K562 (cell line): ENCODE measurements around the gene BICD1. TPM values are rescaled to one million over a fixed set of nuclear protein-coding genes. Genes with fewer than 3 reads are reported as not detected.
"Not testable (repeated sequence)": the region's sequence is repeated elsewhere in the genome, so short reads cannot be mapped to it uniquely, and the experiment has no call there.

ENCODE experiments used
- ATAC-seq: fragments of 200-7000 bp; cut with Tn5 transposase; 3 replicates; pipeline ENCODE4 v1.9.1; 2020; ENCODE audit warnings: moderate library complexity
- BruUV-seq: library from RNA; stranded (reverse); fragments of 400-500 nt; replicated peaks from 2 replicates; lab custom pipeline; 2021; lab: Mats Ljungman, UMichigan
- CTCF ChIA-PET: fragments of 300-600 bp; formaldehyde crosslinking; extraction: SDS; loops from one replicate; lab custom pipeline; 2021; ENCODE audit warnings: low intra/inter-chr PET ratio; lab: Yijun Ruan, JAX
- POLR2A ChIA-PET: fragments of 300-600, 350-650 bp; sonication (Branson Sonifier 250); formaldehyde crosslinking; extraction: SDS; loops from one replicate; lab custom pipeline; 2021; ENCODE audit warnings: antibody characterized with exemption, inconsistent platforms; lab: Yijun Ruan, JAX
- DNase-seq, 4 experiments: peaks; one replicate each; pipeline versions ENCODE4 v3.0.0 to v3.0.0-alpha.2; 2011 to 2018; ENCODE audit warnings: low spot score in 3 of 4, mixed read lengths in 3 of 4; ENCODE audit errors: extremely low read depth in 1 of 4
- FAIRE-seq: peaks from 2 replicates; lab custom pipeline; 2011; peaks lifted over from hg19 to GRCh38; lab: Jason Lieb, UNC
- H2AFZ ChIP-seq: 2 replicates; pipeline ENCODE4 v1.6.0; 2011; ENCODE audit warnings: low read depth, low read length, control low read depth, inconsistent platforms
- H3K27ac ChIP-seq: fragments of 200-600 bp; 3 replicates; pipeline ENCODE4 v1.8.0; 2011; ENCODE audit warnings: low read depth, mild to moderate bottlenecking, control low read depth, inconsistent platforms, low read length, moderate library complexity, mixed read lengths; ENCODE audit errors: extremely low read depth
- H3K27me3 ChIP-seq, 2 experiments: fragments of 300-600 bp in 1 of 2; 2 replicates in 1 of 2; 3 replicates in 1 of 2; pipeline versions ENCODE4 v1.6.0 to v1.8.0; 2011; ENCODE audit warnings: inconsistent platforms in 2 of 2, low read length in 2 of 2, mild to moderate bottlenecking in 1 of 2, mixed read lengths in 1 of 2, moderate library complexity in 1 of 2; ENCODE audit not compliant: control insufficient read depth in 2 of 2, insufficient read depth in 2 of 2
- H3K36me3 ChIP-seq: fragments of 300-600 bp; 3 replicates; pipeline ENCODE4 v1.8.0; 2011; ENCODE audit warnings: mild to moderate bottlenecking, low read length, inconsistent platforms; ENCODE audit not compliant: control insufficient read depth, insufficient read depth
- H3K4me1 ChIP-seq, 2 experiments: fragments of 200-600 bp in 1 of 2; replicated peaks in 1 of 2; 2 replicates in 1 of 2; 3 replicates in 1 of 2; pipeline versions ENCODE4 v1.5.1 to v1.8.0; 2011; ENCODE audit warnings: inconsistent platforms in 2 of 2, low read length in 2 of 2, mild to moderate bottlenecking in 1 of 2, mixed read lengths in 1 of 2, moderate library complexity in 1 of 2; ENCODE audit not compliant: control insufficient read depth in 2 of 2, insufficient read depth in 2 of 2
- H3K4me2 ChIP-seq: 2 replicates; pipeline ENCODE4 v1.6.1; 2011; ENCODE audit warnings: low read length, control low read depth, inconsistent platforms, mixed read lengths; ENCODE audit not compliant: insufficient read depth
- H3K4me3 ChIP-seq: fragments of 200-600 bp; sonication (generic), shearing (Covaris generic); 2 replicates; pipeline ENCODE4 v1.5.1; 2016; ENCODE audit warnings: control low read depth, inconsistent platforms
- H3K79me2 ChIP-seq: fragments of 200-600 bp; 3 replicates; pipeline ENCODE4 v1.8.0; 2011; ENCODE audit warnings: low read length, inconsistent platforms; ENCODE audit not compliant: control insufficient read depth, insufficient read depth
- H3K9ac ChIP-seq, 2 experiments: 2 replicates each; pipeline versions ENCODE4 v1.6.0 to v1.6.1; 2011; ENCODE audit warnings: low read depth in 2 of 2, low read length in 2 of 2, control low read depth in 1 of 2, inconsistent platforms in 1 of 2, mild to moderate bottlenecking in 1 of 2, mixed read lengths in 1 of 2; ENCODE audit not compliant: insufficient read depth in 1 of 2
- H3K9me1 ChIP-seq: one replicate; pipeline ENCODE4 v1.6.0; 2011; ENCODE audit warnings: inconsistent platforms, mild to moderate bottlenecking, low read length, moderate library complexity; ENCODE audit not compliant: control insufficient read depth, insufficient read depth
- H3K9me3 ChIP-seq: replicated peaks from 2 replicates; pipeline ENCODE4 v1.5.1; 2011; ENCODE audit warnings: low read depth, low read length, inconsistent platforms; ENCODE audit not compliant: control insufficient read depth, insufficient read depth
- H4K20me1 ChIP-seq: replicated peaks from 2 replicates; pipeline ENCODE4 v1.6.1; 2011; ENCODE audit warnings: low read length, inconsistent platforms, mixed read lengths; ENCODE audit not compliant: control insufficient read depth, insufficient read depth
- ATF7 ChIP-seq: fragments of 450-650 bp; IDR thresholded peaks from 2 replicates; pipeline ENCODE4 v1.7.1; 2014; ENCODE audit warnings: mild to moderate bottlenecking, moderate library complexity
- BCOR ChIP-seq: fragments of 450-650 bp; IDR thresholded peaks from 2 replicates; pipeline ENCODE4 v1.6.1; 2016
- CCAR2 ChIP-seq: fragments of 200-400 bp; formaldehyde crosslinking; IDR thresholded peaks from 2 replicates; pipeline ENCODE4 v1.6.1; 2017; ENCODE audit warnings: mild to moderate bottlenecking, low read depth, low read length
- RNF2 ChIP-seq: sonication (generic); IDR thresholded peaks from 2 replicates; pipeline ENCODE4 v1.6.1; 2016
- U2AF1 ChIP-seq: fragments of 200-400 bp; formaldehyde crosslinking; optimal IDR thresholded peaks from 2 replicates; pipeline ENCODE3; 2017; ENCODE audit warnings: mild to moderate bottlenecking, low read depth, low read length, moderate library complexity
- ZBTB1 ChIP-seq: sonication (generic); formaldehyde crosslinking; IDR thresholded peaks from 2 replicates; pipeline ENCODE4 v1.8.1; 2023; ENCODE audit warnings: missing genetic modification reagents, low read depth, mild to moderate bottlenecking, borderline replicate concordance
- ZNF384 ChIP-seq: IDR thresholded peaks from 2 replicates; pipeline ENCODE4 v1.6.1; 2012; ENCODE audit warnings: low read depth, low read length, improper control_type of control experiment
- WGBS: fragments of 100-300 bp; shearing (Covaris generic); methylation state at CpG from one replicate; pipeline ENCODE4 v1.1.6; 2016; ENCODE audit warnings: low coverage, mixed read lengths; ENCODE audit not compliant: insufficient coverage; ENCODE audit errors: missing lambda C conversion rate; 5-methylcytosine and 5-hydroxymethylcytosine counted together
- in situ Hi-C: fragments of 300-500 bp; cut with MboI; formaldehyde crosslinking; loops from 4 replicates; pipeline ENCODE4 v1.15.0; 2018; ENCODE audit warnings: inconsistent platforms, mixed read lengths
- intact Hi-C: fragments of 100-400 bp; cut with micrococcal nuclease; formaldehyde crosslinking; loops from 2 replicates; pipeline ENCODE4 v1.14.2; 2022
- polyA plus RNA-seq, 8 experiments: library from polyadenylated mRNA; depleted of rRNA in 4 of 8; stranded (reverse) in 5 of 8; unstranded in 3 of 8; fragments of >200 nt; fragmentation: Nextera tagmentation in 2 of 8; fragmentation: Illumina TruSeq in 1 of 8; extraction: Ambion mirVana in 2 of 8; extraction: Trizol in 1 of 8; gene quantifications; 2 replicates each; pipeline versions ENCODE4 v1.2.1 to v1.2.3, GENCODE V29; 2011 to 2014; ENCODE audit warnings: inconsistent platforms in 1 of 8, missing spikeins in 1 of 8
- total RNA-seq, 7 experiments: library from RNA; depleted of rRNA in 6 of 7; stranded (reverse); fragments of >200 nt in 6 of 7; fragmentation: Illumina TruSeq in 2 of 7; extraction: Trizol in 2 of 7; gene quantifications; 2 replicates each; pipeline versions ENCODE4 v1.2.1 to v1.2.3, GENCODE V29; 2011 to 2021; ENCODE audit warnings: low replicate concordance in 1 of 7
- TF ChIP-seq, protein P1 (sequence below): sonication (generic); formaldehyde crosslinking; IDR thresholded peaks from 2 replicates; pipeline ENCODE4 v1.8.0; 2022; ENCODE audit warnings: mild to moderate bottlenecking, missing genetic modification reagents, borderline replicate concordance
- TF ChIP-seq, protein P2 (sequence below): fragments of 450-650 bp; IDR thresholded peaks from 2 replicates; pipeline ENCODE4 v1.6.1; 2018; ENCODE audit not compliant: partially characterized antibody

Gene BICD1
- total and polyA plus RNA-seq, 9 of the 15 experiments (the other 6 are each of a cell fraction or from before 2014, with no cell fraction given): 3.5 to 21.1 (median 12.5) TPM

DNA sequence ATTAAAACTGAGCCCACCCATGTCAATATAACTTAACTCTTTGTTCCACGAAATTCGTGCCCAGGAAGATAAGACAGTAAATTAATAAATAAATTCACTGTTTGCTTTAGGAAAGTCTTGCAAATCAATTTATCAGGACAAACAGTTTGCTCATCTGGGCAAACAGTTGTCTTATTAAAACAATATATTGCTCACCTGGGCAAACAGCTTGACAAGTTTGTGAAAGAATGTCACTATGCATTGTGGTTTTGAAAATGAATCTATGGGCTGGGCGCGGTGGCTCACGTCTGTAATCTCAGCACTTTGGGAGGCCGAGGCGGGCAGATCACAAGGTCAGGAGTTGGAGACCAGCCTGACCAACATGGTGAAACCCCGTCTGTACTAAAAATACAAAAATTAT is 80.5 kb downstream of the BICD1 start:
- POLR2A ChIA-PET, H4K20me1 ChIP-seq, H3K27ac ChIP-seq, H3K9me3 ChIP-seq, H3K4me1 ChIP-seq, H3K79me2 ChIP-seq, CTCF ChIA-PET, H3K36me3 ChIP-seq, H2AFZ ChIP-seq, DNase-seq, FAIRE-seq, BruUV-seq, H3K4me2 ChIP-seq, H3K9ac ChIP-seq, ATAC-seq, in situ Hi-C loops, H3K27me3 ChIP-seq, intact Hi-C loops, H3K4me3 ChIP-seq, H3K9me1 ChIP-seq: not testable (repeated sequence)
- 58% methylated on average over 6 of the region's 8 CpGs for WGBS

DNA sequence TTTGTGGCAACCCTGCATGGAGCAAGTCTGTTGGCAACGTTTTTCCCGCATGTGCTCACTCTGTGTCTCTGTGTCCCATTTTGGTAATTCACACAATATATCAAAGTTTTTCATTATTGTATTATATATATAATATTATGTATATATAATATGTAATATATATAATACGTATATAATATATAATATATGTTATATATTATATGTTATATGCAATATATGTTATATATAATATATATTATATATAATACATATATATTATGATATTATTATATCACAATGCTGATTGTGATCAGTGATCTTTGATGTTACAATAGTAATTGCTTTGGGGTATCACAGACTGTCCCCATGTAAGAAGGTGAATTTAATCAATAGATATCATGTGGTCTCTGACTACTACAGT is 84.8 kb downstream of the BICD1 start:
- WGBS: 60% methylated on average over 3 of the region's 3 CpGs
- Histone ChIP-seq H3K36me3 (no peaks in the 10 kb centered on the region), H3K4me3 (no peak overlapping the region), H3K9me1 (no peaks in the 10 kb centered on the region), H3K4me2 (no peak overlapping the region), H3K27ac (no peak overlapping the region), H3K4me1 (no peaks in the 10 kb centered on the region), H2AFZ (no peak overlapping the region), H3K9ac (no peak overlapping the region), H3K27me3 (no peaks in the 10 kb centered on the region), H3K79me2 (no peaks in the 10 kb centered on the region), H4K20me1 (no peaks in the 10 kb centered on the region), H3K9me3 (peaks cover 4% of the 10 kb centered on the region; the same call in 1 of the 2 replicates)
- ATAC-seq (no peak), FAIRE-seq (no peak), DNase-seq (no peak)
- ChIA-PET POLR2A (no interaction called here), CTCF (no interaction called here)
- in situ Hi-C loops (no loop called here), intact Hi-C loops (no loop called here)
- no TSS peak for BruUV-seq
- TF ChIP-seq CCAR2: no peak
- TF ChIP-seq U2AF1: no peak
- TF ChIP-seq, protein P1, sequence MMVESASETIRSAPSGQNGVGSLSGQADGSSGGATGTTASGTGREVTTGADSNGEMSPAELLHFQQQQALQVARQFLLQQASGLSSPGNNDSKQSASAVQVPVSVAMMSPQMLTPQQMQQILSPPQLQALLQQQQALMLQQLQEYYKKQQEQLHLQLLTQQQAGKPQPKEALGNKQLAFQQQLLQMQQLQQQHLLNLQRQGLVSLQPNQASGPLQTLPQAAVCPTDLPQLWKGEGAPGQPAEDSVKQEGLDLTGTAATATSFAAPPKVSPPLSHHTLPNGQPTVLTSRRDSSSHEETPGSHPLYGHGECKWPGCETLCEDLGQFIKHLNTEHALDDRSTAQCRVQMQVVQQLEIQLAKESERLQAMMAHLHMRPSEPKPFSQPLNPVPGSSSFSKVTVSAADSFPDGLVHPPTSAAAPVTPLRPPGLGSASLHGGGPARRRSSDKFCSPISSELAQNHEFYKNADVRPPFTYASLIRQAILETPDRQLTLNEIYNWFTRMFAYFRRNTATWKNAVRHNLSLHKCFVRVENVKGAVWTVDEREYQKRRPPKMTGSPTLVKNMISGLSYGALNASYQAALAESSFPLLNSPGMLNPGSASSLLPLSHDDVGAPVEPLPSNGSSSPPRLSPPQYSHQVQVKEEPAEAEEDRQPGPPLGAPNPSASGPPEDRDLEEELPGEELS: no peak
- no peak for TF ChIP-seq ZNF384
- TF ChIP-seq ZBTB1 (CRISPR knock-in tag): no peak
- TF ChIP-seq, protein P2, sequence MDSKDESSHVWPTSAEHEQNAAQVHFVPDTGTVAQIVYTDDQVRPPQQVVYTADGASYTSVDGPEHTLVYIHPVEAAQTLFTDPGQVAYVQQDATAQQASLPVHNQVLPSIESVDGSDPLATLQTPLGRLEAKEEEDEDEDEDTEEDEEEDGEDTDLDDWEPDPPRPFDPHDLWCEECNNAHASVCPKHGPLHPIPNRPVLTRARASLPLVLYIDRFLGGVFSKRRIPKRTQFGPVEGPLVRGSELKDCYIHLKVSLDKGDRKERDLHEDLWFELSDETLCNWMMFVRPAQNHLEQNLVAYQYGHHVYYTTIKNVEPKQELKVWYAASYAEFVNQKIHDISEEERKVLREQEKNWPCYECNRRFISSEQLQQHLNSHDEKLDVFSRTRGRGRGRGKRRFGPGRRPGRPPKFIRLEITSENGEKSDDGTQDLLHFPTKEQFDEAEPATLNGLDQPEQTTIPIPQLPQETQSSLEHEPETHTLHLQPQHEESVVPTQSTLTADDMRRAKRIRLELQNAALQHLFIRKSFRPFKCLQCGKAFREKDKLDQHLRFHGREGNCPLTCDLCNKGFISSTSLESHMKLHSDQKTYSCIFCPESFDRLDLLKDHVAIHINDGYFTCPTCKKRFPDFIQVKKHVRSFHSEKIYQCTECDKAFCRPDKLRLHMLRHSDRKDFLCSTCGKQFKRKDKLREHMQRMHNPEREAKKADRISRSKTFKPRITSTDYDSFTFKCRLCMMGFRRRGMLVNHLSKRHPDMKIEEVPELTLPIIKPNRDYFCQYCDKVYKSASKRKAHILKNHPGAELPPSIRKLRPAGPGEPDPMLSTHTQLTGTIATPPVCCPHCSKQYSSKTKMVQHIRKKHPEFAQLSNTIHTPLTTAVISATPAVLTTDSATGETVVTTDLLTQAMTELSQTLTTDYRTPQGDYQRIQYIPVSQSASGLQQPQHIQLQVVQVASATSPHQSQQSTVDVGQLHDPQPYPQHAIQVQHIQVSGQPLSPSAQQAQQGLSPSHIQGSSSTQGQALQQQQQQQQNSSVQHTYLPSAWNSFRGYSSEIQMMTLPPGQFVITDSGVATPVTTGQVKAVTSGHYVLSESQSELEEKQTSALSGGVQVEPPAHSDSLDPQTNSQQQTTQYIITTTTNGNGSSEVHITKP: no peak
- no peak for TF ChIP-seq ATF7
- TF ChIP-seq RNF2: no peak
- TF ChIP-seq BCOR: no peak
